GM19035 (cell line): ENCODE results near the gene DENND2D.

Experiments used
- ATAC-seq: cut with Tn5 transposase; IDR thresholded peaks from one replicate; pipeline ENCODE4 v1.9.1; 2021; ENCODE audit not compliant: unreplicated experiment

The DENND2D gene, protein sequence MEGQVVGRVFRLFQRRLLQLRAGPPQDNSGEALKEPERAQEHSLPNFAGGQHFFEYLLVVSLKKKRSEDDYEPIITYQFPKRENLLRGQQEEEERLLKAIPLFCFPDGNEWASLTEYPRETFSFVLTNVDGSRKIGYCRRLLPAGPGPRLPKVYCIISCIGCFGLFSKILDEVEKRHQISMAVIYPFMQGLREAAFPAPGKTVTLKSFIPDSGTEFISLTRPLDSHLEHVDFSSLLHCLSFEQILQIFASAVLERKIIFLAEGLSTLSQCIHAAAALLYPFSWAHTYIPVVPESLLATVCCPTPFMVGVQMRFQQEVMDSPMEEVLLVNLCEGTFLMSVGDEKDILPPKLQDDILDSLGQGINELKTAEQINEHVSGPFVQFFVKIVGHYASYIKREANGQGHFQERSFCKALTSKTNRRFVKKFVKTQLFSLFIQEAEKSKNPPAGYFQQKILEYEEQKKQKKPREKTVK

DNA sequence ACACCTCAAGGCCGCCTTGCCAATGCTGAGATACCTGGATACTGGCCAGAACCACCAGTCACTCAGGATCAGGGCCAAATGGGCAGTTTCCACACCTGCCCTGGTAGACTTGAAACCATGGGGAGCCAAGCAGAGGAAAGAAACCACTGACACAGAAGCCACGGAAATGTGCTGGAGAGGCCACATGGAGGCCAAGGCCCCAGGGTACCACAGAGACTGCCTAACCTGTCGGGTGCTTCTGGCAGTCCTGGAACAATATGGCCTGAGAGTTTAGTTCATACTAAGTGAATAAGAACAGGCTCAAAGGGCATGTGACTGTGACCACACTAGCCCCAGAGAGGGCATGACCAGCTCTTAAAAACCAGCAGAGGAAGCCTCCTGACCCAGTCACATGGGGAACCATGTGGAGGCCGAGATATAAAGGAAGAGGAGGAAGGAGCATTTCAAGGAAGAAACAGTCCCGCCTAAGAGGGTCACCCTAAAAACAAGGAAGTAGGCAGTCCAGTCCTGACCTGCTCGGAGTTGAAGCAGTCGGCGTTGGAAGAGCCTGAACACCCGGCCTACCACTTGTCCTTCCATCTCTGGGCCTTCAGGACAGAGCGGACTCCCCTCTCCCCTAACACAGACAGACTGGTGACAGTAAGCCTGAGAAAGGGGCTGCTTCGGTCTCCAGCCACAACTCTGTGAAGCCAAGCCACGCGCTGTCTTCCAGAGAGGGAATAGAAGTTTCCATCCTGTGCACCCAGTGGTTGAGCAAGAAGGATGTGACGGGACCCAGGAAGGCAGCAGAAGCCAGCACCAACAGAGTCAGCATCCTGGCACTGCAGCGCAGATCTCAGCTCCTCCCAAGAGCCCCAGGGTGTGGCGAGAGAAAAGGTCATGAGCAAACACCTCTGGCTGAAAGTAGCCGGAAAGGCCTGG lies at the start of gene DENND2D:
DENND2D (minus strand) TSS at position 766 of the 921 bp plus-strand sequence; CDS start at position 579, 187 bp downstream.
- ATAC-seq: no peak

DNA sequence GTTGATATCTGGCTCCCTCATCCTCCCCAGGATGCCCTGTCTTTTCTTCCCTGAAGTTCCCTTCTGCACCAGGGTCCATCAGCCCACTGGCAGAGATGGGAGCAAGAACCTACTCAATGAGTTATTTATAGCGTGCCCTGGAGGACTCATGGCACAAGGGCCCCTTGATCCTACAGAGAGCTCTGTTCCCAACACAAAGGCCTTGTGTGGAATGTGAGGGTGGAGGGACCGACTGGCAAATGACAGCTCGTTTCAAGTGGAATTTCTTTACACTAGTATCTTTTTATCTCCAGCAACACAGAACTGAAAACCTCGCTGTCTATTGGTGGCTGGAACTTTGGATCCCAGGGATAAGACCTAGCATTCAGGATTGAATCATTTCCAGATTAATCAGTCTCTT lies 49.5 kb upstream of the DENND2D start:
- ATAC-seq: no peak

DNA sequence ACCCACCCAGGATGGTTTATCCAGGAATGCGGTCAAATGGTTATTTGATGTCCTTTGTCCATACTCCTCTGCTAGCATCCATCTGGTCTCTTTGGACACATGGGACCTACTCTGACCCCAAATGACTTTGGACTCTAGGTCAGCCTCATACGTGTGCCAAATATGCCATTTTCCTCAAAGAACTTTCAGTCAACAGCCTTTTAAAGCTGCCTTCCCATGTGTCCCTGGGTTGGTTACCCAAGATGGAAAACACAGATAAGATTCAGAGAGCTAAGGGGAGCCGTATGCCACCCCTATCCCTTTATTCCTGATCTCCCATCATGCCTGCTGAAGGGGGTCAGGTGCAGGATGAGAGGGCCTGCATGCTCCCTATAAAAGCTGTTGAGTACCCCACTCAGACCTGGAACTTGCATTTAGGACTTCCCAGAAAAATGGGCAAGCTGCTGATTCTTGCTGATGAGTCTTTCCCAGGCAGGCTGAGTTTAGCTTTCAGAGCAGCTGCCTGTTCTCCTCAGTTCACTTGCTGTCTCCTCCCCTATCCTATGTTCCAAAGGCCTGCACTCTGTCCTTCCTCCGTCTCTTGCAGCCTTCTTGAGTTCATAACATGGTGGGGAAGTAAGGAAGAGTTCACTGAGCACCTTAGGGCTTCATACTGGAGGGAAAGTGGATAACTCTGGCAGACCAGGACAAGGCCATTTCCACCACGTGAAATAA lies 46.8 kb upstream of the DENND2D start:
- ATAC-seq: no peak

DNA sequence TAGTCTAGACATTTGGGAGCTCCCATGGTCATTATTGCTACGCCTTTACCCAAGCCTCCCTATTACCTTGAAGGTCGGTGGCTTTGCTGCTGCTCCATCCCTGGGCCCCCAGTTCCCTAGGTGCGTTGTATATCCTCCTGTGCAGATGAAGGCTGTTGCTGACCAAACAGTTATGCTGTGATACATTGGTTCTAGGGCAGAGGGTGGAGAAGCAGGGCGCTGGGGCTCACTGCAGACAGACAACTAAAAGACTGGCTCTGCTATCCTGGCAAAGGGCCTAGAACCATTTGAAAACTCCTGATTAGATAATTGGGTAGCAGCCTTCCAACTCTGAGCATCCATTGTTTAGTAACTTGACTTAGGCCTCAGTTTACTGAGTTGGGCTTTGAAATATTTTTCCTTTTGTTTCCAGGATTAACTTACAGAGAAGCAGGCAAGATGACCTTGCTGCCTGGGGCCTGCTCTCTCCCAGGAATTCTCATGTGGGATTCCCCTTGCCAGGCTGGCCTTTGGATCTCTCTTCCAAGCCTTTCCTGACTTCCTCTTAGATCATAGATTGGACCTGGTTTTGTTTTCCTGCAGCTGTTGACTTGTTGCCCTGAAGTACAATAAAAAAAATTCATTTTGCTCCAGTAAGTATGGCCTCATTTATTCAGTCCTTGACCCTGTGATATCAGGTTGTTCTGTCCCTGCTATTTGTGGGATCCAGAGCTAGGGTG lies 42.5 kb upstream of the DENND2D start:
- ATAC-seq: no peak

DNA sequence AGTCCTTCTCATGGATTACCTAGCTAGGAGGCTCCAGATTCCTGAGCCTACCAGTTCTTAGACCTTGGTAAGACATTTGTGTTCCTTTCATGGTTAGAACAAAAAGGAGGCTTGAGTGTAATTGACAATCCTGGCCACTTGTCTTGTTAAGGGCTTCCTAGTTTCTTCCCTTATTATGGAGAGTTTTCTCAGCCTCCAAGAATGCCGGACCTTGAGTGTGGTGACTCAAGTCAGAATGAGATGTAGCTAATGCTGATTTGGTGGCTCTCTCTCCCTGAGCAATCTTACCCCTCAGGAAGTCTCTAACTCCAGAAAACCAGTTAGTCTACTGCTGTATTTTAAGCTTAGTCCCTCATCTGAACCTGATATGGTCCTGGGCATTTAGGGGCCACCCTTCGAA lies 41.4 kb upstream of the DENND2D start:
- no peak for ATAC-seq

DNA sequence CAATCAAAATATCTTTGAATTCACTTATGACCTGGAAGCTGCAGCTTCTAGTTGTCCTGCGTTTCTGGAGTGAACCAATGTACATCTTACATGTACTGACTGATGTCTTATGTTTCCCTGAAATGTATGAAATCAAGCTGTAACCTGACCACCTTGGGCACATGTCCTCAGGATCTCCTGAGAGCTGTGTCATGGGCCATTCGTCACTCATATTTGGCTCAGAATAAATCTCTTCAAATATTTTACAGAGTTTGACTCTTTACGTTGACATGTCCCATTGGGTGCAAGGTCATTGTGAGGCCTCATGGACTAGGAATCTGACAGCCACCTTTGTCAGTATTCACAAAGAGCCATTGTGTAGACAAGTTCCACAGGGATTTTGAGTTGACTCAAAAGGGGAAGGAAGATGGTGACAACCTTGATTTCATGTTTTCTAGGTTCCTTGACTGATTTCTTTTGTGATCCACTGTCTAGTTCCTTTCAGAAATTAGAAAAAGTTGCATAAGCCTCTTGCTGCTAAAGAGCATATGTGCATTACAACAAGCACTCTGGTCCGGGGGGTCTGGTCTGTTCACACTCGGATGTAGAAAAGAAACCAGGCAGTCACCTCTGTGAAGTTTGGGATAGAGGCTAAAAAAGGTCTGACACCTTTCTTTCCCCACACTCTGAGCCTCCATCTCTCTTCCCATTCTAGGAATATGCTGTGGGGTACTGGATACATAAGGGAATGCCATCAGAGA lies 37.8 kb upstream of the DENND2D start:
- no peak for ATAC-seq

DNA sequence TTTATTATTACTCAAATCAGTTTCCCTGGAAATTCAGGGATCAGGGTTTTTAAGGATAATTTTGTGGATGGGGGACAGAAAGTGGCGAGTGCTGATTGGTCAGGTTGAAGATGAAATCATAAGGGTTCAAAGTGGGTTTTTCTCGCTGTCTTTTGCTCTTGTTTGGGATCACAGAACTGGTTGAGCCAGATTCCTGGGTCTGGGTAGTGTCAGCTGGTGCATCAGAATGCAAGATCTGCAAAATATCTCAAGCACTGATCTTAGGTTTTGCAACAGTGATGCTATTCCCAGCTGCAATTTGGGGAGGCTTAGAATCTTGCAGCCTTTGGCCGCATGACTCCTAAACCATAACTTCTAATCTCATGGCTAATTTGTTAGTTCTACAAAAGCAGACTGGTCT lies 36.4 kb upstream of the DENND2D start:
- ATAC-seq: no peak

DNA sequence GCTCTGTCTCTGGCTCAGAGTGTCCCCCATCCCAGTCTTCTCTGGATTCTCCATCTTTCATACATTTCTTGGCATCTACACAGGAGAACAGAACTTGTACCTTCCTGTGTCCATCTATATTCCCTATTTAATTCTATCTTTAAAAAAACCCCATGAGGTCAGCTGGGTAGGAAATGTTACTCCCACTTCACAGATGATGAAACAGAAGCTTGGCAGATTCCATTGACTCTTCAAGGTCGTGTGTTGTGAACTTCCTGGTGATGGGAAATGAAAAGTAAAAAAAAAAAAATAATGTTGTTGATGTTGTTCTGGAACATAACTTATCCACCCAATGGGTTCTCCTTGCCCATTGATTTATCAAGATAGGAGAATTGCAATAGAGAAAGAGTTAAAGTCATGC lies 35.9 kb upstream of the DENND2D start:
- no peak for ATAC-seq

DNA sequence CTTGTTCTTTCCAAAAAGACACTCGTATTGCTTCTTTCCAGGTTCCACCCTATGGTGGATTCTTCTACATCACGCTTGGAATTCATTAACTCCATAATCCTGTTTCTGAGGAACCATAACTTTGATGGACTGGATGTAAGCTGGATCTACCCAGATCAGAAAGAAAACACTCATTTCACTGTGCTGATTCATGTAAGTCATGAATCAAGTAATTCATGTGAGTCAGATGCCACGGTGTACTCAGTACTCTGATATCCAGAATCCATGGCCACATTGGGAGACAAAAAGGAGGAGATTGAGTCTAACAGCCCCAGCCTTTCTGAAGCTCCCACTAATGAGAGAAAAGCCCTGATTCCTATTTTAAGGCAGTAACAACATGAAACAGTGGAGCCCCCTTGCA lies 34.4 kb upstream of the DENND2D start:
- ATAC-seq: no peak

DNA sequence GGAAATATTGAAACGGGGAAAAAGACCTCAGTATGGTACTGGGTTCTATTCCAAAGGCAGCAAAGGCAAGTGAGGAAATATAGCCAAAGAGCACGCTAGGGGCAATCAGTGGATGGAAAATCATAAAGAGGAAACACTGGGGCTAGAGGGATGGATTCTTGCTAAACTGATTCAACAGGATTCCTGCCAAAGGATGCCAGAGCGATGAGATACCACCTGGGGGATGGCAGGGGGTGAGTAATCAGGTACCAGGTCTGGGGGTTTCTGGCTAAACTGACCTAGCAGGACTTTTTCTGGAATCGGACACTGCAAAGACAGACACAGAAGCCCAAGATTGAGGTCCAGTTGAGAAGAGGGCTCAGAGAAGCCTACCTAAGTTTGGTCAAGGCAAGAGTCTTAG lies 33.8 kb upstream of the DENND2D start:
- ATAC-seq: no peak

DNA sequence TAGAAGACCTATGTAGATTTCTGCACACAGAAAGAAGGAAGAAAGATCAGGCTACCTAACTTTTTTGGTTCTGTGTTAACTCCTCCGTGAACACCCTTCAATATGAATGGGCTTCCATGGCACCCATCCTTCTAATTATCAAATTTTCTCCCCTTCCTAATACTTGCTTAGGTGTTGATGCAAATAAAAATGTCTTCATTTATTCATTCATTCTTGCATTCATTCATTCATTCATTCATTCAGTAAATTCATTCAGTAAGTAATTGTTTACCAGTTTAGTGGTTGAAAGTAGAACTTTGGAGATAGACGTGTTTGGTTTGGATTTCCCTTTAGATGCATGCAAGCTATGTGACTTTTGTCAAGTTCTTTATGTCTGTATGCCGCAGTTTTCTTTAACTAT lies 31.7 kb upstream of the DENND2D start:
- ATAC-seq: no peak

DNA sequence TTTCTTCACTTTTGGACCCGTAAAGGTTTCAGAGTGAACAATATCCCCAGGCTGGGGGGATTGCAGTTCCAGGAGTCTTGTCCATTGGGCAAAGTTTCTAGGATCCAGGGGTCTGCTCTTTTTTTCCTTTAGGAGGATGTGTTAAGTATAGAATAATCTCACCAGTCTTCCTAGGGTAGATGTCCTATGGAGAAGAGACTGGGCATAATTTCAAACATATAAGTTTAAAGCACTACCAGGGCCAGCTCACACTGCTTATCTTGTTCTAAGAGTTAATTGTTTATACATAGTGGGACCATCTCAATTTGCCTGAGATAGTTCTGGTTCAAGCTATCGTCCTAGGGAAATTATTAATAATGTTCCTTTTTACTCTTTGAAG lies 28.3 kb upstream of the DENND2D start:
- ATAC-seq: no peak

DNA sequence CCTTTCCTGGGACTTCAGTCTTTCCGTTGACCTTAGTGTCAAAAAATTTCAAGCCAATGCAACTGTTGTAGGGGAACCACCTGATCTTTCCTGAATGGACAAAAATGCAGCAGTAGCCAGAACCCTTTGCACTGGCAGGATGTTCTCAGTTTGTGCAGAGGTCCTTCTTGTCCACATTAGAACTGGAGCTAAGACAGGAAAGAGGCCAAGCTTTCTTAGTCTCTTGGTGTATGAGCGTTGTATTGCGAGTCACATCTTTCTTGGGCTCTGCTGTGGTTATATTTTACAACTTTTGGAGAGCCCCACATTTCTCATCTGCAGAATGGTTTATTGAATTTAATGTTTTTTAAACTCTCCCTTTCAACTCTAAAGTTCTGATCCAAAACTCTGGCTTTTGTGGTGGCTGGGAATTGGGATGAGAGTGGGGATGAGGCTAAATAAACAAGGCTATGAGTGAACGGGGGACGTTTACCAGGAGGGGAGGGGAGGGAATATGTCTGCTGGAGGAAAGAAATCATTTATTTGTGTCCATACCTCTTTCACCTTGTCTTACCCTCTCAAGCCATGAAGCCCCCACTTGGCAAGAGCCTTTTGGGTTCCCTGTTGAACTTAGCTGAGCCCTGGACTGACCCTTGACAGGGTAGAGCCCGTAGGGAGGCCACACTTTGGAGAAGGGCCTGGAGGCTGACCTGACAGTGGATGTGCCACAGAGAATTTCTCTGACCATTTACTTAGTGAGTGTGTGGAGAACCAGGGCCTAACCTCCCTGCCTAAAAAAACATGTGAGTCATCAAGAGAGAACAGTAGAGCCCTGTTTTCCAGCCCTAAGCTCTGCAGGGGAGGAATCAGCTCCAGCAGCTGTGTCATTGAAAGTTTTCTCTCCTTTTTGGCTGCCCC lies 27.7 kb upstream of the DENND2D start:
- ATAC-seq: no peak

DNA sequence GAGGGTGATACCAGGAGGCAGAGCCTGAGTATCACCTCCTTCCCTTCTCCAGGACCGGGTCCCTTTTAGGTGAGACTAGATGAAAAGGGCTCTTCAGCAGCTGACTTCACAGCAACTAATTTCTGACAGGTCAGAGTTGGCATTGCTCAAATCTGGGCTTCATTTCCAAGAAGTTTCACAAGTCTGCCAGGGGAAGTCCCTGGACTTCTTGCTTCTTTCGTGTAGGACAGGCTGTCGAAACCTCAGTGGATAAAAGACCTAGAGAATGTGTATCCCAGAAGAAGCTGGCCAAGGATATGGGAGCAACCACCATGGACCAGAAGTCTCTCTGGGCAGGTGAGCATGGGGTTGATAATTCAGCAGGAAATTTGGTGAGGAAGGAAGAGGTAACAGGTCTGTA lies 27.0 kb upstream of the DENND2D start, which contains the start of gene CHI3L2:
CHI3L2 (plus strand) TSS at position 280 of the 400 bp plus-strand sequence; CDS start at position 297, 17 bp downstream.
- ATAC-seq: no peak

DNA sequence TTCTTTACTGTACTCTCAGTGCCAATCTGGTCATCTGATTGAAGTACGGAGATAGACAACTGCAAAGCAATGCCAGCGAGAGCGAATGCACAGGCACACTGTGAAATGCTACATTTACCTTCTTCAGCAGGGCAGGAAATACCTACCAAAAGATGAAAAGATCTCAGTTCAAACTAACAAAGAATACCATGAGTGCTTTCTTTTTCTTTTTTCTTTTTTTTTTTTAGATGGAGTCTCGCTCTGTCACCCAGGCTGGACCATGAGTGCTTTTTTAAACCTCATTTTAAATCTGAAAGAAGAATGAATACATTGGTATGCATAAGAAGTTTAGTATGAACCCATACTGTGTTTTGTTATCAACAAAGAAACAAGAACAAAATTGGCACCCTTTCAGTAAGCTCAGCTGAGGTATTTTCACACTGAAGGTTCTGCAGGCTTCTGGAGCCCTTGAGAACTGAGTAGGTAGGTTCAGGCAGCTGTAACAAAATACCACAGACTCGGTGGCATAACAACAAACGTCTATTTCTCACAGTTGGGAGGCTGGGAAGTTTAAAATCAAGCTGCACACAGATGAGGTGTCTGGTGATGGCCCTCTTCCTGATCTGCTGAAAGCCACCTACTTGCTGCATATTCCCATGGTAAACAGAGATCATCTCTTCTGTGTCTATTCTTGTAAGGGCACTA lies 25.4 kb upstream of the DENND2D start:
- no peak for ATAC-seq

DNA sequence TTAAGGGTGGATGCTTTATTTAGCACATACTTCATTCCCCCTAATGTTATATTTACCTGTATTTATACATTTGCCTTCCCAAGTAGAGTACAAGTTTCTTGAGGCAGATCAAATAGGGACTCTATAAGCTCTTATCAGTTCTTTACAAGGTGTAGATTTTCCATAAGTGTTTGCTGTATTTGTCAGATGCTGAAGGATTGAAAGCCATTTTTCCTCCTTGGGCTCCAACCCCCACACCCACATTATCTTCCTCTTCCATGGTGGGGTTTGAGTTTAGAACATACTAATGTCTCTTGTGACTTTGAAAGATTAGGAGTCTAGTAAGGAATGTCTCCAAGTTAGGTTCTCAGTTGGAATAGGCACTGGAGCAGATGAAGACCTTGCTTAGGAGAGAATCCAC lies 24.6 kb upstream of the DENND2D start:
- ATAC-seq: no peak

DNA sequence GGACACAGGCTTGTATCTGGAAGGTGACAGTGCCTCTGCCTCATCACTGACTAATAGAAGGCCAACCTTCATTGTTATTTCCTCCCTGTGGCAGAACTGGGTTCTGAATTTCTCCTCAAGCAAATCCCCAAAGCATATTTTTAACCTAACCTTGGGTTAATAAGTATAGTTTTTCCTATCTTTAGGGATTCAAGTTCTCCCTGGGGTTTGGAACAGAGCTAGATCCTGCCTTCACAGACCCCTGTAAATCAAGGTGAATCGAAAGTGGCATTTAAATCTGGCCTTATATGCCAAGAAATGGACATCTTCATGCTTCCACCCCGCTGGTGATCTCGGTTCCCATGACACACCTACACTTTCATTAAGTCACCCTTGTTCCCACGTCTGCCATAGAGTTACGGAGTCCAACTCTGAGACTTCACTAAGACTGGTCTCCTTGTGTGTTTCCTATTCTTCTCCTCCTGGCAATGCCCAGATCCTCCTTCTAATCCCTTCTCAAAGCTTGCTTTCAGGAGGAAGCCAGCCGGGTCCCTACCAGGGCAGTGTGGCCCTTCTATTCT lies 22.8 kb upstream of the DENND2D start:
- ATAC-seq: no peak
